HepG2 (cell line): Measurements from ENCODE around the gene FGA. TPM values are rescaled to one million over a fixed set of nuclear protein-coding genes. Genes with fewer than 3 reads are reported as not detected.

Experiments used
- ATF2 ChIP-seq: sonication (generic); formaldehyde crosslinking; IDR thresholded peaks from 2 replicates; pipeline ENCODE4 v1.4.0; 2020; ENCODE audit warnings: missing genetic modification reagents
- DNMT1 ChIP-seq: sonication (generic); formaldehyde crosslinking; IDR thresholded peaks from 2 replicates; pipeline ENCODE4 v1.5.1; 2020; ENCODE audit warnings: mild to moderate bottlenecking, missing genetic modification reagents
- EHMT2 ChIP-seq: fragments of 200-600 bp; sonication (generic); IDR thresholded peaks from 2 replicates; pipeline ENCODE4 v1.7.0; 2017; ENCODE audit warnings: antibody characterized with exemption, low read depth, low read length, borderline replicate concordance
- FIP1L1 ChIP-seq: fragments of 200-400 bp; formaldehyde crosslinking; IDR thresholded peaks from 2 replicates; pipeline ENCODE4 v1.6.1; 2018; ENCODE audit warnings: low read depth, mild to moderate bottlenecking, low read length, moderate library complexity, borderline replicate concordance; ENCODE audit not compliant: insufficient read depth
- HDAC2 ChIP-seq: sonication (generic); formaldehyde crosslinking; IDR thresholded peaks from 2 replicates; pipeline ENCODE4 v1.4.0; 2020; ENCODE audit warnings: missing genetic modification reagents
- LCORL ChIP-seq, 2 experiments: fragments of 450-650 bp in 1 of 2; sonication (generic) in 1 of 2; formaldehyde crosslinking in 1 of 2; IDR thresholded peaks; 2 replicates each; pipeline versions ENCODE4 v1.5.0 to v1.6.1; 2017 to 2020; ENCODE audit warnings: antibody characterized with exemption in 1 of 2, missing genetic modification reagents in 1 of 2
- NAIF1 ChIP-seq: sonication (generic); formaldehyde crosslinking; IDR thresholded peaks from 2 replicates; pipeline ENCODE4 v1.5.0; 2020; ENCODE audit warnings: mild to moderate bottlenecking, missing genetic modification reagents, borderline replicate concordance
- NKX3-1 ChIP-seq: sonication (generic); formaldehyde crosslinking; IDR thresholded peaks from 2 replicates; pipeline ENCODE4 v1.5.0; 2020; ENCODE audit warnings: missing genetic modification reagents
- PHF21A ChIP-seq: sonication (generic); formaldehyde crosslinking; IDR thresholded peaks from 2 replicates; pipeline ENCODE4 v1.5.0; 2020; ENCODE audit warnings: mild to moderate bottlenecking, missing genetic modification reagents
- POGZ ChIP-seq: sonication (generic); formaldehyde crosslinking; IDR thresholded peaks from 2 replicates; pipeline ENCODE4 v1.4.0; 2020; ENCODE audit warnings: mild to moderate bottlenecking, missing genetic modification reagents
- RXRA ChIP-seq: sonication (generic); formaldehyde crosslinking; IDR thresholded peaks from 2 replicates; pipeline ENCODE4 v1.5.1; 2020; ENCODE audit warnings: missing genetic modification reagents
- SMC3 ChIP-seq: IDR thresholded peaks from 2 replicates; pipeline ENCODE4 v1.6.1; 2011; ENCODE audit warnings: low read length, improper control_type of control experiment
- SRSF4 ChIP-seq: fragments of 200-400 bp; formaldehyde crosslinking; IDR thresholded peaks from one replicate; pipeline ENCODE4 v1.6.1; 2018; ENCODE audit warnings: mild to moderate bottlenecking, low read depth, low read length, moderate library complexity; ENCODE audit not compliant: poor library complexity, severe bottlenecking
- SRSF9 ChIP-seq: fragments of 200-400 bp; formaldehyde crosslinking; IDR thresholded peaks from 2 replicates; pipeline ENCODE4 v1.6.1; 2018; ENCODE audit warnings: borderline replicate concordance, mild to moderate bottlenecking, low read depth, low read length; ENCODE audit not compliant: insufficient read depth, poor library complexity, severe bottlenecking
- XBP1 ChIP-seq: sonication (generic); formaldehyde crosslinking; IDR thresholded peaks from 2 replicates; pipeline ENCODE4 v1.5.0; 2020; ENCODE audit warnings: missing genetic modification reagents
- YEATS4 ChIP-seq: sonication (generic); formaldehyde crosslinking; IDR thresholded peaks from 2 replicates; pipeline ENCODE4 v1.4.0; 2020; ENCODE audit warnings: missing genetic modification reagents, borderline replicate concordance
- ZC3H4 ChIP-seq: sonication (generic); formaldehyde crosslinking; IDR thresholded peaks from 2 replicates; pipeline ENCODE4 v1.4.0; 2020; ENCODE audit warnings: missing genetic modification reagents, borderline replicate concordance
- ZNF136 ChIP-seq: sonication (generic); formaldehyde crosslinking; IDR thresholded peaks from 2 replicates; pipeline ENCODE4 v1.8.1; 2022; ENCODE audit warnings: low read depth, mild to moderate bottlenecking, moderate library complexity, missing genetic modification reagents
- ZNF224 ChIP-seq: sonication (generic); formaldehyde crosslinking; IDR thresholded peaks from 2 replicates; pipeline ENCODE4 v1.5.0; 2020; ENCODE audit warnings: mild to moderate bottlenecking, missing genetic modification reagents
- ZNF331 ChIP-seq: sonication (generic); formaldehyde crosslinking; IDR thresholded peaks from 2 replicates; pipeline ENCODE4 v1.4.0; 2020; ENCODE audit warnings: missing genetic modification reagents
- ZNF430 ChIP-seq: sonication (generic); formaldehyde crosslinking; IDR thresholded peaks from 2 replicates; pipeline ENCODE4 v1.9.0; 2021; ENCODE audit warnings: mild to moderate bottlenecking, missing genetic modification reagents
- ZNF501 ChIP-seq: sonication (generic); formaldehyde crosslinking; IDR thresholded peaks from 2 replicates; pipeline ENCODE4 v1.5.1; 2020; ENCODE audit warnings: mild to moderate bottlenecking, moderate library complexity, missing genetic modification reagents
- ZNF567 ChIP-seq: sonication (generic); formaldehyde crosslinking; IDR thresholded peaks from 2 replicates; pipeline ENCODE4 v1.8.1; 2023; ENCODE audit warnings: mild to moderate bottlenecking, missing genetic modification reagents, borderline replicate concordance
- ZNF619 ChIP-seq: sonication (generic); formaldehyde crosslinking; IDR thresholded peaks from 2 replicates; pipeline ENCODE4 v1.4.0; 2020; ENCODE audit warnings: mild to moderate bottlenecking, missing genetic modification reagents
- ZNF652 ChIP-seq: IDR thresholded peaks from 2 replicates; pipeline ENCODE4 v1.6.1; 2016; ENCODE audit warnings: low read depth, borderline replicate concordance
- ZSCAN21 ChIP-seq: sonication (generic); formaldehyde crosslinking; IDR thresholded peaks from 2 replicates; pipeline ENCODE4 v1.8.0; 2022; ENCODE audit warnings: mild to moderate bottlenecking, missing genetic modification reagents, moderate library complexity, borderline replicate concordance
- polyA plus RNA-seq, 8 experiments: library from polyadenylated mRNA; depleted of rRNA in 3 of 8; stranded (reverse) in 7 of 8; unstranded in 1 of 8; fragments of >200 nt; fragmentation: Illumina TruSeq in 4 of 8; extraction: Trizol in 4 of 8; gene quantifications; 2 replicates each; pipeline versions ENCODE4 v1.2.1 to v1.2.3, GENCODE V29; 2011 to 2016; ENCODE audit warnings: low read depth in 4 of 8, missing spikeins in 1 of 8, mixed read lengths in 1 of 8; ENCODE audit not compliant: insufficient read depth in 1 of 8
- total RNA-seq, 5 experiments: library from RNA; depleted of rRNA; stranded (reverse); fragments of >200 nt; fragmentation: Illumina TruSeq; extraction: Trizol; gene quantifications; 2 replicates each; pipeline ENCODE4 v1.2.3, GENCODE V29; 2016; ENCODE audit warnings: low read depth in 1 of 5
- TF ChIP-seq, protein P1 (sequence below): sonication (generic); formaldehyde crosslinking; IDR thresholded peaks from 2 replicates; pipeline ENCODE4 v1.5.0; 2020; ENCODE audit warnings: missing genetic modification reagents, mild to moderate bottlenecking, borderline replicate concordance

Gene FGA
- total and polyA plus RNA-seq, 2 of the 13 experiments (the other 11 are each of a cell fraction or from before 2014, with no cell fraction given), result 640 to 1,523 TPM

DNA sequence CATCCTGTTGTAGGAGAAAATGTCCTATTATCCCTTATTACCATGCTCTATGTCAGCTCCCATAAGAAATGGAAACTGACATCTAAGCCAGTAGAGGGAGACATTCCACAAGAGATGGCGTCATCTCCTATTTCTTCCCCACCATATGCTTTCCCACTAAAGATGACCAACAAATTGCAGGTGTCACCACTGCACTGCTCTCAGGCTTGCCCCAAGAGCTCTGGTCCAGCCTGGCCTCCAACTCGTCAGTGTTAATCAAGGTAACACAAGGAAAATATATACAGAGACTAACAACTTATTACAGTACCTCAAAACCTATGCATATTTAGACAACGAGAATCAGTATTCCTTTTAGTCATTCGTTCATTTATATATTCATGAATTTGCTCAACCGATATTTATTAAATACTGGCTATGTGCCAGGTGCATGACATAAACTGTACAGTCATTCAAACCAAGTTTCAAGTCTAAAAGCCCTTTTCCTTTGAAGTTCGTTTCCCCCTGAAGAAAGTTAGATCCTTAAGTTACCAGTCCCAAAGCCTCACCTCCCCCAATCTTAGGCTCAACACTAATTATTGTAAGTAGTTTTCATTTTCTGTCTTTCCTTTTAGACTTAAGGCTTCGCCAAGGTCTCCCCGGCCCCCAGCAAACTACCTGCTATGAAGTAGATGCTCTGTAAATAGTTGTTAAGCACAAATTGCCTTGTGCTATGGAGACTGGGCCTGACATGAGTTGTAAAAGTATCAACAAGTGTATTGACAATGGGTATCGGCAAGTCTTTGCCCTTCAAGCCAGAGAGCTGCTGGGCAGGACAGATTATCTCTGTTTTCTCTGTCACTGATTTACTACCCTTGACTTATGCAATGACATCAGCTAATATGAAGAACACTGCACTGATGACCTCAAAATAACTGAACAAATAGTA, 30.8 kb downstream of the FGA start (continued):
- TF ChIP-seq, protein P1, sequence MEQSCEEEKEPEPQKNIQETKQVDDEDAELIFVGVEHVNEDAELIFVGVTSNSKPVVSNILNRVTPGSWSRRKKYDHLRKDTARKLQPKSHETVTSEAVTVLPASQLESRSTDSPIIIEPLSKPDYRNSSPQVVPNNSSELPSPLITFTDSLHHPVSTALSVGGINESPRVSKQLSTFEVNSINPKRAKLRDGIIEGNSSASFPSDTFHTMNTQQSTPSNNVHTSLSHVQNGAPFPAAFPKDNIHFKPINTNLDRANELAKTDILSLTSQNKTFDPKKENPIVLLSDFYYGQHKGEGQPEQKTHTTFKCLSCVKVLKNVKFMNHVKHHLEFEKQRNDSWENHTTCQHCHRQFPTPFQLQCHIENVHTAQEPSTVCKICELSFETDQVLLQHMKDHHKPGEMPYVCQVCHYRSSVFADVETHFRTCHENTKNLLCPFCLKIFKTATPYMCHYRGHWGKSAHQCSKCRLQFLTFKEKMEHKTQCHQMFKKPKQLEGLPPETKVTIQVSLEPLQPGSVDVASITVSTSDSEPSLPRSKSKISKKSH, result no peak
- no peak for TF ChIP-seq SRSF9
- TF ChIP-seq EHMT2, result peak; percentile 73; the same call in 1 of the 2 replicates
- peak; percentile 80; the same call in 1 of the 2 replicates for TF ChIP-seq PHF21A
- no peak for TF ChIP-seq ZNF567
- no peak for TF ChIP-seq ZNF619 (CRISPR knock-in tag)
- TF ChIP-seq DNMT1 (CRISPR knock-in tag), result no peak
- peak; percentile 94 for TF ChIP-seq ATF2 (CRISPR knock-in tag)
- peak; percentile 67; the same call in 1 of the 2 replicates for TF ChIP-seq ZNF331 (CRISPR knock-in tag)
- TF ChIP-seq SRSF4, result no peak
- TF ChIP-seq LCORL (IDR thresholded peaks at IDR 0.05), result peak; percentile 67
- TF ChIP-seq LCORL (CRISPR knock-in tag; IDR thresholded peaks at IDR 0.05), result no peak
- TF ChIP-seq SMC3, result peak; percentile 97
- peak; percentile 25; the same call in 1 of the 2 replicates for TF ChIP-seq ZNF501
- peak; percentile 92; the same call in 1 of the 2 replicates for TF ChIP-seq RXRA (CRISPR knock-in tag)
- peak; percentile 66; the same call in 1 of the 2 replicates for TF ChIP-seq NAIF1
- TF ChIP-seq NKX3-1 (CRISPR knock-in tag), result peak; percentile 56; the same call in 1 of the 2 replicates
- TF ChIP-seq XBP1 (CRISPR knock-in tag), result no peak
- no peak; the same call in 1 of the 2 replicates for TF ChIP-seq YEATS4 (CRISPR knock-in tag)
- TF ChIP-seq ZNF430 (CRISPR knock-in tag), result 0 out of 2 replicates have a peak, but pooled peaks have one; percentile 33
- TF ChIP-seq FIP1L1, result no peak
- no peak for TF ChIP-seq ZNF224
- TF ChIP-seq HDAC2 (CRISPR knock-in tag), result peak; percentile 99
- no peak for TF ChIP-seq ZC3H4 (CRISPR knock-in tag)
- peak; percentile 36; the same call in 1 of the 2 replicates for TF ChIP-seq ZNF652 (CRISPR knock-in tag)
- TF ChIP-seq ZNF136 (CRISPR knock-in tag), result no peak
- peak; percentile 49; the same call in 1 of the 2 replicates for TF ChIP-seq POGZ (CRISPR knock-in tag)
- TF ChIP-seq ZSCAN21 (CRISPR knock-in tag), result no peak
